CD4-positive, alpha-beta T cell treated with Interleukin-4 for 4 hours (primary cell): ENCODE measurements around the gene ANKRD44.
A peak's percentile ranks its signal among the peaks of the same experiment; 100 is the strongest.
"Not testable (repeated sequence)": the region's sequence is repeated elsewhere in the genome, so short reads cannot be mapped to it uniquely, and the experiment has no call there.

Source experiments
- DNase-seq: peaks from one replicate; pipeline ENCODE4 v3.0.0-alpha.2; 2020

ANKRD44 gene

GRCh38 chr2:197315371-197315770, 4.8 kb upstream of the ANKRD44 start:
- DNase-seq = no peak

GRCh38 chr2:197312186-197312585, 1.6 kb upstream of the ANKRD44 start:
- no peak for DNase-seq

GRCh38 chr2:197311421-197312033, 947 bp upstream of the ANKRD44 start:
- no peak for DNase-seq

- DNase-seq = no peak
Measured at GRCh38 chr2:197310987-197311420, 424 bp upstream of the ANKRD44 start.

GRCh38 chr2:197309691-197310231, 819 bp downstream of the ANKRD44 start:
- peak; percentile 65 for DNase-seq

- no peak for DNase-seq
Measured at GRCh38 chr2:197308996-197309690, 1.4 kb downstream of the ANKRD44 start.

- no peak for DNase-seq
Measured at GRCh38 chr2:197308585-197308984, 2.0 kb downstream of the ANKRD44 start.

GRCh38 chr2:197307933-197308521, 2.6 kb downstream of the ANKRD44 start:
- DNase-seq = peak; percentile 77

- DNase-seq = no peak
Measured at GRCh38 chr2:197307236-197307932, 3.2 kb downstream of the ANKRD44 start.

GRCh38 chr2:197306696-197307040, 3.9 kb downstream of the ANKRD44 start:
- DNase-seq = peak; percentile 48

- DNase-seq = no peak
Measured at GRCh38 chr2:197306024-197306695, 4.4 kb downstream of the ANKRD44 start.

- DNase-seq = no peak
Measured at GRCh38 chr2:197304556-197305011, 6.0 kb downstream of the ANKRD44 start.

- DNase-seq = peak; percentile 53
Measured at GRCh38 chr2:197300139-197300538, 10.4 kb downstream of the ANKRD44 start.

- DNase-seq = no peak
Measured at GRCh38 chr2:197298609-197299008, 12.0 kb downstream of the ANKRD44 start.

- DNase-seq = no peak
Measured at GRCh38 chr2:197297772-197298318, 12.7 kb downstream of the ANKRD44 start.

- no peak for DNase-seq
Measured at GRCh38 chr2:197297266-197297665, 13.3 kb downstream of the ANKRD44 start.

- no peak for DNase-seq
Measured at GRCh38 chr2:197296835-197297234, 13.7 kb downstream of the ANKRD44 start.

GRCh38 chr2:197294260-197294659, 16.3 kb downstream of the ANKRD44 start:
- DNase-seq = peak; percentile 79

GRCh38 chr2:197293252-197294007, 17.1 kb downstream of the ANKRD44 start:
- DNase-seq = peak; percentile 60

- no peak for DNase-seq
Measured at GRCh38 chr2:197292619-197293018, 18.0 kb downstream of the ANKRD44 start.

GRCh38 chr2:197287596-197287932, 23.0 kb downstream of the ANKRD44 start:
- not testable (repeated sequence) for DNase-seq
